Cardiac muscle cell (in vitro differentiated cells and primary cell): ENCODE results near the gene JMJD1C. TPM values are rescaled to one million over a fixed set of nuclear protein-coding genes. Genes with fewer than 3 reads are reported as not detected.

ENCODE experiments used
- DNase-seq, 2 donors: peaks; one replicate each; pipeline versions ENCODE4 v3.0.0 to v3.0.0-alpha.2; 2010 to 2017; ENCODE audit warnings: low read depth in 1 of 2, low spot score in 1 of 2
- H3K27ac ChIP-seq: fragments of 200-600 bp; sonication (generic); 2 replicates; pipeline ENCODE4 v1.5.1; 2016
- H3K27me3 ChIP-seq: fragments of 200-600 bp; sonication (generic); 2 replicates; pipeline ENCODE4 v1.6.0; 2016; ENCODE audit warnings: control low read depth
- H3K36me3 ChIP-seq: fragments of 200-600 bp; sonication (generic); 2 replicates; pipeline ENCODE4 v1.5.1; 2016; ENCODE audit warnings: control low read depth
- H3K4me1 ChIP-seq: fragments of 200-600 bp; sonication (generic); 2 replicates; pipeline ENCODE4 v1.8.1; 2017; ENCODE audit warnings: low read depth, mild to moderate bottlenecking, mixed run types
- H3K4me3 ChIP-seq: fragments of 200-600 bp; sonication (generic); 2 replicates; pipeline ENCODE4 v1.5.1; 2016; ENCODE audit warnings: mild to moderate bottlenecking
- H3K9me3 ChIP-seq: fragments of 200-600 bp; sonication (generic); 2 replicates; pipeline ENCODE4 v1.5.1; 2017; ENCODE audit warnings: low read depth, mild to moderate bottlenecking, control low read depth
- polyA plus RNA-seq: library from polyadenylated mRNA; unstranded; fragments of >200 nt; fragmentation: Nextera tagmentation; extraction: Ambion mirVana; gene quantifications from 2 replicates; pipeline ENCODE4 v1.2.1, GENCODE V29; 2016
- total RNA-seq: library from RNA; depleted of rRNA; stranded (reverse); fragments of >200 nt; gene quantifications from 2 replicates; pipeline ENCODE4 v1.2.3, GENCODE V29; 2016
- TF ChIP-seq, protein P1 (sequence below): IDR thresholded peaks from 2 replicates; pipeline ENCODE4 v1.5.1; 2012; ENCODE audit warnings: low read depth, mild to moderate bottlenecking, low read length

JMJD1C gene
- total and polyA plus RNA-seq, 2 experiments from 2014 or later = 59.1 to 144 TPM

DNA sequence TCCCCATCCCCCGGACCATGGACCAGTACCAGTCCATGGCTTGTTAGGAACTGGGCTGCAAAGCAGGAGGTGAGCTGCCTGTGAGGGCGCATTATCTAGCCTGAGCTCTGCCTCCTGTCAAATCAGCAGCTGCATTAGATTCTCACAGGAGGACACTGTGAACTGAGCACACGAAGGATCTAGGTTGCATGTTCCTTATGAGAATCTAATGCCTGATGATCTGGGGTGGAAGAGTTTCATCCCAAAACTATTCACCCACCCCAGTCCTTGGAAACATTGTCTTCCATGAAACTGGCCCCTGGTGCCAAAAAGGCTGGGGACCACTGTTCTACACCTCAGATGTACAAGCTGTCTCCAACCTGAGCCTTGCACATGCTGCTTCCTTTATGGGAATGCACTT lies 24.1 kb upstream of the JMJD1C start:
- Histone ChIP-seq H3K4me1 (peaks cover 20% of the 10 kb centered on the region), H3K36me3 (no peaks in the 10 kb centered on the region), H3K27me3 (no peaks in the 10 kb centered on the region), H3K27ac (no peak overlapping the region), H3K9me3 (no peaks in the 10 kb centered on the region), H3K4me3 (no peak overlapping the region)
- TF ChIP-seq, protein P1, sequence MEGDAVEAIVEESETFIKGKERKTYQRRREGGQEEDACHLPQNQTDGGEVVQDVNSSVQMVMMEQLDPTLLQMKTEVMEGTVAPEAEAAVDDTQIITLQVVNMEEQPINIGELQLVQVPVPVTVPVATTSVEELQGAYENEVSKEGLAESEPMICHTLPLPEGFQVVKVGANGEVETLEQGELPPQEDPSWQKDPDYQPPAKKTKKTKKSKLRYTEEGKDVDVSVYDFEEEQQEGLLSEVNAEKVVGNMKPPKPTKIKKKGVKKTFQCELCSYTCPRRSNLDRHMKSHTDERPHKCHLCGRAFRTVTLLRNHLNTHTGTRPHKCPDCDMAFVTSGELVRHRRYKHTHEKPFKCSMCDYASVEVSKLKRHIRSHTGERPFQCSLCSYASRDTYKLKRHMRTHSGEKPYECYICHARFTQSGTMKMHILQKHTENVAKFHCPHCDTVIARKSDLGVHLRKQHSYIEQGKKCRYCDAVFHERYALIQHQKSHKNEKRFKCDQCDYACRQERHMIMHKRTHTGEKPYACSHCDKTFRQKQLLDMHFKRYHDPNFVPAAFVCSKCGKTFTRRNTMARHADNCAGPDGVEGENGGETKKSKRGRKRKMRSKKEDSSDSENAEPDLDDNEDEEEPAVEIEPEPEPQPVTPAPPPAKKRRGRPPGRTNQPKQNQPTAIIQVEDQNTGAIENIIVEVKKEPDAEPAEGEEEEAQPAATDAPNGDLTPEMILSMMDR = no peak
- DNase-seq = no peak

DNA sequence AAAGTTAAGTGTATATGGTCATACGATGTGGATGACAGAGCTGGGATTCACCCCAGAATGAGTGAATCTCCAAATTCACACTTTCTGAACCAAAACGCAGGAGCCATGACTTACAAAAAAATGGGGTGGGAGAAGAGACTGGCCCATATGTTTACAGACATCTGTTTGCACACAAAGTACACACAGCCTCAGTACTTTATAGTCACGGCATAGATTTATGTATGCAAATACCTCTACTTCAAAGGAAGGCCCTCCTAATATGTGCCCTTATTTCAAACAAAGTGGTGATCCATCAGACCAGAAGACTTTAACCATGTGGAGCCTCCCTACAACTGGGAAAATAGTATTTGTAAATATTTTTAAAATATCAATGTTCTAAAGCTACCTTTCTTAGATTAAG lies 22.2 kb upstream of the JMJD1C start:
- H3K27me3 ChIP-seq = no peaks in the 10 kb centered on the region
- H3K9me3 ChIP-seq = no peaks in the 10 kb centered on the region
- H3K4me3 ChIP-seq = no peak overlapping the region
- TF ChIP-seq, protein P1 = no peak
- no peaks in the 10 kb centered on the region for H3K36me3 ChIP-seq
- peaks cover 27% of the 10 kb centered on the region for H3K4me1 ChIP-seq
- H3K27ac ChIP-seq = no peak overlapping the region
- DNase-seq = no peak

DNA sequence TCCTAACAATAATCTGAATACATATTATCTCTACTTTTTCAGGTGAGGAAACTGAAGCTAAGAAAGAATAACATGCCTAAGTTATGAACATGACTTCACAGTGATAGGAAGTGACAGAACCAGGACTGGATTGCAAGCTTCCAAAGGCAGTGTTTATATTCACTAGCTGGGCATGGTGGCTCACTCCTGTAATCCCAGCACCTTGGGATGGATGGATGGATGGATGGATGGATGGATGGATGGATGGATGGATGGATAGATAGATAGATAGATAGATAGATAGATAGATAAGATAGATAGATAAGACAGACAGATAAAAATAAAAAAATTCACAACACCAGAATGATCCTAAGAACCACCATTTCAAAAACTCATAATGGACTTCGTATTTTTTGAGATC lies 18.2 kb upstream of the JMJD1C start:
- Histone ChIP-seq H3K27ac (no peak overlapping the region), H3K4me1 (peaks cover 18% of the 10 kb centered on the region)

DNA sequence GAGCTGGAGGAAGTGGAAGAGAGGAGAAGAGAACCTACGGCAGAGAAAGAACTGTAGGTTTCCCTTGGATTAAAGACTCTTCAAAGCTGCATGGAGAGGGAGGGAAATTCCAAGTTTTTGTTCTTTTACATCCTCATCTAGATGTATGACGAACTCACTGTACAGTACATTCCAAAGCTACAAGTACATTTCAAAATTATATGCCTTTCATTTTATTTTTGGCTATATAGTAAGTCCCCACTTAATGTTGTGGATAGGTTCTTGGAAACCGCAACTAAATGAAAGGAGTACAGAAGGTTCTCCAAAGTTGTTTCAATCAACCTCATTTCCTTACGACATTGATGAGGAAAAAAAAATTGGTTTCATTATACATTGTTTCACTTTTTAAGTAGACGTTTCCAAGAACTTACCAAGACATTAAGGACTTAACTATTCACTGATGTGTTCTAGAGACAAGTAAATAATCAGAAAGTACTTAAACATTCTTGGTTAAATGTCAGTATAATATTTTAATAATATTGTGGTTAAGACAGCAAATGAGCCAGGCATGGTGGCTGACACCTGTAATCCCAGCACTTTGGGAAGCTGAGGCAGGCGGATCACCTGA lies 16.1 kb upstream of the JMJD1C start:
- Histone ChIP-seq H3K36me3 (no peaks in the 10 kb centered on the region), H3K4me3 (no peak overlapping the region), H3K4me1 (peaks cover 31% of the 10 kb centered on the region), H3K27ac (no peak overlapping the region), H3K27me3 (no peaks in the 10 kb centered on the region), H3K9me3 (no peaks in the 10 kb centered on the region)
- peak in 1 of 2 donors; percentile 48 for DNase-seq
- TF ChIP-seq, protein P1 = no peak

More for the DNA sequence above, 18.2 kb upstream of the JMJD1C start:
- no peak overlapping the region for H3K4me3 ChIP-seq
- H3K27me3 ChIP-seq = no peaks in the 10 kb centered on the region
- TF ChIP-seq, protein P1 = no peak
- H3K9me3 ChIP-seq = no peaks in the 10 kb centered on the region
- H3K36me3 ChIP-seq = no peaks in the 10 kb centered on the region
- DNase-seq = no peak

DNA sequence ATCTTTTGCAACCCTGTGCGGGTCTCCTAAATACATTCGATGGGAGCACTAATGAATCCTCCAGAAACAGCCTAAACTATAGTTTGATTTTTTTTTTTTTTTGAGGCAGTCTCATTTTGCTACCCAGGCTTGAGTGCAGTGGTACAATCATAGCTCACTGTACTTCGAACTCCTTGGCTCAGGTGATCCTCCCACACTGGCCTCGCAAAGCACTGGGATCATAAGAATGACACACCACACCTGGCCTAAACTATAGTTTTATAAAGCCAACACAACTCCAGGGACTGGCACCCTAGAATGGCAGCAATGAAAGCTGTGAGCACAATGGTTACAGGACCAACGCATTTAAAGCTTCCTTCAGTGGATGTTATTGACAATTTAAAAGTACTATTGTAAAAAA lies 14.5 kb upstream of the JMJD1C start:
- Histone ChIP-seq H3K4me1 (peaks cover 26% of the 10 kb centered on the region), H3K27ac (no peak overlapping the region), H3K36me3 (no peaks in the 10 kb centered on the region), H3K27me3 (no peaks in the 10 kb centered on the region), H3K4me3 (no peak overlapping the region), H3K9me3 (no peaks in the 10 kb centered on the region)
- no peak for DNase-seq
- TF ChIP-seq, protein P1 = no peak
